Keratinocyte (primary cell): Measurements from ENCODE around the gene CMAS. TPM values are rescaled to one million over a fixed set of nuclear protein-coding genes. Genes with fewer than 3 reads are reported as not detected.
"Not testable (repeated sequence)": the region's sequence is repeated elsewhere in the genome, so short reads cannot be mapped to it uniquely, and the experiment has no call there.

ENCODE experiments used
- DNase-seq: peaks from one replicate; pipeline ENCODE4 v3.0.0-alpha.2; 2011; ENCODE audit warnings: low read depth, missing footprints, low spot score
- FAIRE-seq: peaks from 2 replicates; lab custom pipeline; 2011; peaks lifted over from hg19 to GRCh38; lab: Jason Lieb, UNC
- H2AFZ ChIP-seq: 2 replicates; pipeline ENCODE4 v1.6.0; 2012; ENCODE audit warnings: low read length, control low read depth, inconsistent platforms; ENCODE audit not compliant: control insufficient read depth
- H3K27ac ChIP-seq: 2 replicates; pipeline ENCODE4 v1.5.1; 2011; ENCODE audit warnings: low read length; ENCODE audit not compliant: control insufficient read depth, insufficient read depth
- H3K27me3 ChIP-seq: 3 replicates; pipeline ENCODE4 v1.6.0; 2011; ENCODE audit warnings: low read length; ENCODE audit not compliant: control insufficient read depth, insufficient read depth; ENCODE audit errors: extremely low read depth
- H3K36me3 ChIP-seq, 2 experiments: 2 replicates in 1 of 2; 3 replicates in 1 of 2; pipeline ENCODE4 v1.5.1; 2011; ENCODE audit warnings: low read length in 2 of 2, mild to moderate bottlenecking in 1 of 2; ENCODE audit not compliant: control insufficient read depth in 2 of 2, insufficient read depth in 2 of 2; ENCODE audit errors: extremely low read depth in 1 of 2
- H3K4me1 ChIP-seq: 3 replicates; pipeline ENCODE4 v1.5.1; 2011; ENCODE audit warnings: low read length; ENCODE audit not compliant: control insufficient read depth, insufficient read depth; ENCODE audit errors: extremely low read depth
- H3K4me2 ChIP-seq: 3 replicates; pipeline ENCODE4 v1.6.0; 2011; ENCODE audit warnings: low read depth, low read length; ENCODE audit not compliant: control insufficient read depth, insufficient read depth; ENCODE audit errors: extremely low read depth
- H3K4me3 ChIP-seq, 3 experiments: fragments of 200-600 bp in 1 of 3; sonication (generic) in 1 of 3; 2 replicates in 2 of 3; 3 replicates in 1 of 3; pipeline ENCODE4 v1.5.1; 2011 to 2016; ENCODE audit warnings: low read length in 3 of 3, mild to moderate bottlenecking in 3 of 3, control low read depth in 2 of 3, inconsistent platforms in 1 of 3, low read depth in 1 of 3, mixed read lengths in 1 of 3, mixed run types in 1 of 3, moderate library complexity in 1 of 3; ENCODE audit not compliant: control insufficient read depth in 2 of 3, insufficient read depth in 2 of 3; ENCODE audit errors: extremely low read depth in 1 of 3
- H3K79me2 ChIP-seq: 2 replicates; pipeline ENCODE4 v1.6.0; 2012; ENCODE audit warnings: low read length; ENCODE audit not compliant: control insufficient read depth, insufficient read depth
- H3K9ac ChIP-seq: 3 replicates; pipeline ENCODE4 v1.6.0; 2011; ENCODE audit warnings: low read length; ENCODE audit not compliant: control insufficient read depth, insufficient read depth; ENCODE audit errors: extremely low read depth
- H3K9me1 ChIP-seq: 3 replicates; pipeline ENCODE4 v1.6.0; 2011; ENCODE audit warnings: low read length; ENCODE audit not compliant: control insufficient read depth, insufficient read depth; ENCODE audit errors: extremely low read depth
- H3K9me3 ChIP-seq: 2 replicates; pipeline ENCODE4 v1.5.1; 2012; ENCODE audit warnings: low read depth, low read length; ENCODE audit not compliant: control insufficient read depth
- H4K20me1 ChIP-seq: 3 replicates; pipeline ENCODE4 v1.6.0; 2011; ENCODE audit warnings: low read length; ENCODE audit not compliant: control insufficient read depth, insufficient read depth; ENCODE audit errors: extremely low read depth
- CTCF ChIP-seq, 3 experiments: IDR thresholded peaks in 1 of 3; conservative IDR thresholded peaks in 1 of 3; optimal IDR thresholded peaks in 1 of 3; 2 replicates in 2 of 3; 3 replicates in 1 of 3; pipeline versions ENCODE3 to v1.5.1; 2011; ENCODE audit warnings: low read length in 3 of 3, mild to moderate bottlenecking in 3 of 3, moderate library complexity in 2 of 3, control low read depth in 1 of 3, inconsistent platforms in 1 of 3; ENCODE audit not compliant: insufficient read depth in 2 of 3; ENCODE audit errors: extremely low read depth in 1 of 3
- EZH2 ChIP-seq: IDR thresholded peaks from one replicate; pipeline ENCODE4 v1.6.1; 2012; ENCODE audit warnings: inconsistent platforms, mild to moderate bottlenecking, low read length, moderate library complexity
- dilution Hi-C: fragments of 300-500 bp; cut with MboI; formaldehyde crosslinking; loops from one replicate; pipeline ENCODE4 v1.7.0; 2020; ENCODE audit warnings: low sequenced_read_pairs; ENCODE audit not compliant: extremely low pct_ligation_motif_present
- polyA plus RNA-seq, 5 experiments: library from polyadenylated mRNA; depleted of rRNA in 3 of 5; stranded (reverse) in 3 of 5; stranded (forward) in 1 of 5; unstranded in 1 of 5; fragments of >200 nt; gene quantifications; 1 replicate in 1 of 5; 2 replicates in 3 of 5; 3 replicates in 1 of 5; pipeline versions ENCODE4 v1.2.1 to v1.2.3, GENCODE V29; 2011 to 2012; ENCODE audit warnings: missing spikeins in 2 of 5, low read depth in 1 of 5, low replicate concordance in 1 of 5

Gene CMAS
- polyA plus RNA-seq, 1 donor (not counting 4 experiments of a cell fraction or from before 2014, with no cell fraction given) = 55.0 TPM

GRCh38 chr12:22018860-22019259 is 27.2 kb upstream of the CMAS start:
- FAIRE-seq (no peak), DNase-seq (no peak)
- no peaks in the 10 kb centered on the region for H3K9me1 ChIP-seq
- peaks cover 6% of the 10 kb centered on the region for H3K4me1 ChIP-seq
- H4K20me1 ChIP-seq = no peaks in the 10 kb centered on the region
- dilution Hi-C loops = loop anchor here (25.0 kb wide), 1 partner anchor 332 kb away; no protein-coding TSS in a partner anchor
- H3K4me3 ChIP-seq = no peak overlapping the region
- H3K27me3 ChIP-seq = no peaks in the 10 kb centered on the region
- H3K27ac ChIP-seq = no peak overlapping the region
- TF ChIP-seq EZH2 = no peak
- no peak for TF ChIP-seq CTCF (optimal IDR thresholded peaks at IDR 0.05 in 1 of 3, IDR thresholded peaks at IDR 0.05 in 1 of 3, conservative IDR thresholded peaks at IDR 0.05 in 1 of 3; ENCODE audit: extremely low read depth in 1 of 3, insufficient read depth in 2 of 3, low read length in 3 of 3)
- H2AFZ ChIP-seq = no peak overlapping the region
- no peaks in the 10 kb centered on the region for H3K9me3 ChIP-seq
- H3K36me3 ChIP-seq = no peaks in the 10 kb centered on the region
- no peak overlapping the region for H3K9ac ChIP-seq
- H3K4me2 ChIP-seq = no peak overlapping the region
- no peaks in the 10 kb centered on the region for H3K79me2 ChIP-seq

DNA sequence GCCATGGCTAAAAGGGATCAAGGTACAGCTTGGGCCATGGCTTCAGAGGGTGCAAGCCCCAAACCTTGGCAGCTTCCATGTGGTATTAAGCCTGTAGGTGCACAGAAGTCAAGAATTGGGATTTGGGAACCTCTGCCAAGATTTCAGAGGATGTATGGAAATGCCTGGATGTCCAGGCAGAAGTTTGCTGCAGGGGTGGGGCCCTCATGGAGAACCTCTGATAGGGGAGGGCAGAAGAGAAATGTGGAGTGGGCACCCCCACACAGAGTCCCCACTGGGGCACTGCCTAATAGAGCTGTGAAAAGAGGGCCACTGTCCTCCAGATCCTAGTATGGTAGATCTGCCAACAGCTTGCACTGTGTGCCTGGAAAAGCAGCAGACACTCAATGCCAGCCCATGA is 22.5 kb upstream of the CMAS start:
- not testable (repeated sequence) for H3K79me2 ChIP-seq, H2AFZ ChIP-seq, H3K9me1 ChIP-seq, H3K4me3 ChIP-seq, H4K20me1 ChIP-seq, H3K27me3 ChIP-seq, H3K9ac ChIP-seq, FAIRE-seq, H3K4me1 ChIP-seq, H3K4me2 ChIP-seq, H3K9me3 ChIP-seq, H3K36me3 ChIP-seq, DNase-seq, H3K27ac ChIP-seq
- dilution Hi-C loops = loop anchor here (25.0 kb wide), 1 partner anchor 336 kb away; no protein-coding TSS in a partner anchor

GRCh38 chr12:22029491-22029890 is 16.5 kb upstream of the CMAS start:
- no peaks in the 10 kb centered on the region for H3K4me1 ChIP-seq
- no peaks in the 10 kb centered on the region for H3K9me3 ChIP-seq
- no peak overlapping the region for H2AFZ ChIP-seq
- no peak overlapping the region for H3K4me2 ChIP-seq
- FAIRE-seq (no peak), DNase-seq (no peak)
- H3K79me2 ChIP-seq = no peaks in the 10 kb centered on the region
- TF ChIP-seq EZH2 (no peak), CTCF (optimal IDR thresholded peaks at IDR 0.05 in 1 of 3, IDR thresholded peaks at IDR 0.05 in 1 of 3, conservative IDR thresholded peaks at IDR 0.05 in 1 of 3; ENCODE audit: extremely low read depth in 1 of 3, insufficient read depth in 2 of 3, low read length in 3 of 3) (no peak)
- H3K36me3 ChIP-seq = no peaks in the 10 kb centered on the region
- no peaks in the 10 kb centered on the region for H3K9me1 ChIP-seq
- no peak overlapping the region for H3K27ac ChIP-seq
- no peaks in the 10 kb centered on the region for H3K27me3 ChIP-seq
- no peak overlapping the region for H3K4me3 ChIP-seq
- no peak overlapping the region for H3K9ac ChIP-seq
- dilution Hi-C loops = no loop called here
- H4K20me1 ChIP-seq = no peaks in the 10 kb centered on the region
